ENCODE results near the gene SETD1B.
"Not testable (repeated sequence)": the region's sequence is repeated elsewhere in the genome, so short reads cannot be mapped to it uniquely, and the experiment has no call there.

The SETD1B gene

GRCh38 chr12:121827351-121828099, 23.7 kb downstream of the SETD1B start:
- no peak for DNase-seq

- no peak for DNase-seq
Measured at GRCh38 chr12:121828306-121828705, 24.5 kb downstream of the SETD1B start.

- DNase-seq = no peak
Measured at GRCh38 chr12:121828826-121829225, 25.0 kb downstream of the SETD1B start.

GRCh38 chr12:121829250-121829918, 25.6 kb downstream of the SETD1B start:
- DNase-seq = peak; percentile 32

- no peak for DNase-seq
Measured at GRCh38 chr12:121830134-121830533, 26.3 kb downstream of the SETD1B start.

GRCh38 chr12:121830588-121831265, 26.9 kb downstream of the SETD1B start:
- no peak for DNase-seq

- DNase-seq = no peak
Measured at GRCh38 chr12:121831571-121832245, 27.9 kb downstream of the SETD1B start.

GRCh38 chr12:121837680-121838079, 33.9 kb downstream of the SETD1B start:
- no peak for DNase-seq

GRCh38 chr12:121838126-121838525, 34.3 kb downstream of the SETD1B start:
- no peak for DNase-seq

- peak; percentile 79 for DNase-seq
Measured at GRCh38 chr12:121839106-121839992, 35.5 kb downstream of the SETD1B start.

GRCh38 chr12:121839993-121840761, 36.4 kb downstream of the SETD1B start:
- DNase-seq = no peak

- DNase-seq = no peak
Measured at GRCh38 chr12:121843236-121843982, 39.6 kb downstream of the SETD1B start.

GRCh38 chr12:121845701-121846100, 41.9 kb downstream of the SETD1B start:
- DNase-seq = no peak

- DNase-seq = no peak
Measured at GRCh38 chr12:121849211-121849610, 45.4 kb downstream of the SETD1B start.

GRCh38 chr12:121849665-121850064, 45.9 kb downstream of the SETD1B start:
- no peak for DNase-seq

- DNase-seq = not testable (repeated sequence)
Measured at GRCh38 chr12:121852392-121852791, 48.6 kb downstream of the SETD1B start.

GRCh38 chr12:121857322-121858246, 53.8 kb downstream of the SETD1B start:
- DNase-seq = no peak

GRCh38 chr12:121858318-121858661, 54.5 kb downstream of the SETD1B start:
- no peak for DNase-seq

All from NCI-H1048 (cell line).